Measurements from ENCODE around the gene NOM1.
A peak's percentile ranks its signal among the peaks of the same experiment; 100 is the strongest.
"Not testable (repeated sequence)": the region's sequence is repeated elsewhere in the genome, so short reads cannot be mapped to it uniquely, and the experiment has no call there.

Gene NOM1, protein sequence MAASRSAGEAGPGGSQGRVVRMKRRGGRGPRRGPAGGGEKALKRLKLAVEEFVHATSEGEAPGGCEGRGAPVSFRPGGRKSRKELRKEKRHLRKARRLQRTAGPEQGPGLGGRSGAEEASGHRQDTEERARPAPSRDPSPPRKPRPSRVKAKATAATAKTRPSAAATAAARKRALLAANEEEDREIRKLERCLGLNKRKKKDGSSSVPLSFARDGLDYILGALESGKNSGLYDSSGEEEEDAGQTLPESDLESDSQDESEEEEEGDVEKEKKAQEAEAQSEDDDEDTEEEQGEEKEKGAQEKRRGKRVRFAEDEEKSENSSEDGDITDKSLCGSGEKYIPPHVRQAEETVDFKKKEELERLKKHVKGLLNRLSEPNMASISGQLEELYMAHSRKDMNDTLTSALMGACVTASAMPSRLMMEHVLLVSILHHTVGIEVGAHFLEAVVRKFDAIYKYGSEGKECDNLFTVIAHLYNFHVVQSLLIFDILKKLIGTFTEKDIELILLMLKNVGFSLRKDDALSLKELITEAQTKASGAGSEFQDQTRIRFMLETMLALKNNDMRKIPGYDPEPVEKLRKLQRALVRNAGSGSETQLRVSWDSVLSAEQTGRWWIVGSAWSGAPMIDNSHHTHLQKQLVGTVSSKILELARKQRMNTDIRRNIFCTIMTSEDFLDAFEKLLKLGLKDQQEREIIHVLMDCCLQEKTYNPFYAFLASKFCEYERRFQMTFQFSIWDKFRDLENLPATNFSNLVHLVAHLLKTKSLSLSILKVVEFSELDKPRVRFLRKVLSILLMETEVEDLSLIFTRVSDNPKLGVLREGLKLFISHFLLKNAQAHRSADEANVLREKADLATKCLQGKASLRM

DNA sequence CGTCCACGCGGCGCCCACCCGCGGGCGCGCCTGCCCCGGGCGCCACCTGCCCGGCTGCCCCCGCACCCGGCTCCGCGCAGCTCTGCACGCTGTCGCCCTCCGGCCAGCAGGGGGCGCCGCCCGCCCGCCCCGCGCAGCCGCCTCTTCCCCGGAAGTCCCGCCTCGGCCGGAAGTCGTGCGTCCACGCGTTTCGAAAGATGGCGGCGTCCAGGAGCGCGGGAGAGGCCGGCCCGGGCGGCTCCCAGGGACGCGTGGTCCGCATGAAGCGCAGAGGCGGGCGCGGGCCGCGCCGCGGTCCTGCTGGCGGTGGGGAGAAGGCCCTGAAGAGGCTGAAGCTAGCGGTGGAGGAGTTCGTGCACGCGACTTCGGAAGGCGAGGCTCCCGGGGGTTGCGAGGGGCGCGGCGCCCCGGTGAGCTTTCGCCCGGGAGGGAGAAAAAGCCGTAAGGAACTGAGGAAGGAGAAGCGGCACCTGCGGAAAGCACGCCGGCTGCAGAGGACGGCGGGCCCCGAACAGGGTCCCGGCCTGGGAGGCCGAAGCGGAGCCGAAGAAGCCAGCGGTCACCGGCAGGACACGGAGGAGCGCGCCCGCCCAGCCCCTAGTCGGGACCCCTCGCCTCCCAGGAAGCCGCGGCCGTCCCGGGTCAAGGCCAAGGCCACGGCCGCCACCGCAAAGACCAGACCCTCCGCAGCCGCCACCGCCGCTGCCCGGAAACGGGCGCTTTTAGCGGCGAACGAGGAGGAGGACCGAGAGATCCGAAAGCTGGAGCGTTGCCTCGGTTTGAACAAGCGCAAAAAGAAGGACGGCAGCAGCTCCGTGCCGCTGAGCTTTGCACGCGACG lies at the start of gene NOM1:
TSS of gene NOM1 (plus strand) at position 172 of the 840 bp plus-strand sequence. CDS start at position 198, 26 bp downstream.
- DNase-seq: peak; percentile 89

DNA sequence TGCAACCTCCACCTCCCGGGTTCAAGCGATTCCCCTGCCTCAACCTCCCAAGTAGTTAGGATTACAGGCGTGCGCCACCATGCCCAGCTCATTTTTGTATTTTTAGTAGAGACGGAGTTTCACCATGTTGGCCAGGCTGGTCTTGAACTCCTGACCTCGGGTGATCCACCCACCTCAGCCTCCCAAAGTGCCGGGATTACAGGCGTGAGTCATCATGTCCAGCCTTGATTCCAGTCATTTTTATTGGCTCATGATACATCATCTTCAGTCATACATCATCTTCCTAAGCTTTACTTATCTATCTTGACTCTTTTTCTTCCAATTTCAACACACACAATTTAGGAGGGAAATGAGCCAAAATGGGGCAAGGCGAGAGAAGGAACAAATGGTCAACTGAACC lies 49.4 kb upstream of the NOM1 start:
- DNase-seq: not testable (repeated sequence)

DNA sequence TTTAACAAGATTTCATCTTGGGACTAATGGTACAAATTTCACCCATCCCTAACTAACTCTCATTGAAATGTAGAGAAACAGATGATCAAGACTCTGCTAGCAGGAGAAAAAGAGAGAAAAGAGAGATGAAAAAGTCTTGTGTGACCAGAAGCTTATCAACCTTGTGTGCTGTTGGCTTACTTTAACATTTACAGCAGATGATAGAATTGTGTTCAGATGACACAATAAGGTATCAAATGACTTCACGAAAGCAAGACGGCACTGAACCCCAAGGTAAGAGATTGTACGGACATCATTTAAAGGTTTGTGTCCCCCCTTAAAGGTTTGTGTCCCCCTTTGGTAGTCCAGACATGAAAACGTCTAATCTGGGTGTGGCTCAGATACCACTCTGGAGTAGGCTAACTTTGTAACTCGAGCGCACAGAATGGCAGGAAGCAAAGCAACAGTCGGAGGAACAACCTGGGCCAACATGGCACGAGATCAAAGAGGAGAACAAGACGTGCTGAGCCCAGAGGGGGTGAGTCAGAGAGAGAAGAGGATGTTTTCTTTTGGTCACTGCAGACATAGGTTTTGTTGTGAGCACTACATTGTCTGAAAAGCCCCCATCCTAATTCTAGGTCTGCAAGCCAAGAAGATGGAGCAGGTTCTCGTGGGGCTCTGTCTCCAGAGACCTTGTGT lies 46.1 kb upstream of the NOM1 start:
- DNase-seq: no peak

DNA sequence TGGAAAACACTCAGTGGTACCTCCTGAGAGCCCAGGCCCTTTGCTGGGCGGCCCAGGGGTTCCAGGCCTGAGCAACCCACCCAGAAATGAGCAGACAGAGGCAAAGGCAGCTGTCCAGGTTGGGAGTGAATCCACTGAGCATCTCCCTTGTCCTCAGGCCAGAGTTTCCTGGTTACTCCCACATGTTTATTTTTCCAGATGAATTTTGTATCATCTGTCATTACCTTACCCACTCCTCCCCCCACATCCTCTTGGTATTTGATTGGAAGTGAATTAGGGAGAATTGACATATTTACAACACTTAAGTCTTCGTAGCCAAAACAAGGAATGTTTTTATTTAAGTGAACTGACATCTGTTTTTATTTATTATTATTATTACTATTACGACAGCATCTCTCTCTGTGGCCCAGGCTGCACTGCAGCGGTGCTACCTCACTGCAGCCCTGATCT lies 43.3 kb upstream of the NOM1 start:
- no peak for DNase-seq

DNA sequence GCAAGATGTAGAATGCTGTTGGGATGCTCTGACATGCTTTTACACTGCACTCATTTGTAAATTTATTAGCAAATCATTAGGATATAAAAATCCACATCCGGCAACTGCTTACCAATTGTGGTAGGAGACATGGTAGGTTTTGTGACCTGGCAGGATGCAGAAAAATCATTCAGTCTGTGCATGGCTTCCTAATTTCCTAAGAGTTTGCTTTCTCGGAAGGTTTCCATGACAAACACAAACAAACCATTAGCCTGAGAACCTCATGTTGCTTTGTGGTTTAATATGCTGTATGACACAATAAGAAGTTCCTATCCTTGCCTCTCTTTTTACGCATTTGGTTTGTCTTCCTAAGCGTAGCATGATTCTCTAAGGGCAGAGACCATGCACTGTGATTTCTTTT lies 41.9 kb upstream of the NOM1 start:
- DNase-seq: no peak

DNA sequence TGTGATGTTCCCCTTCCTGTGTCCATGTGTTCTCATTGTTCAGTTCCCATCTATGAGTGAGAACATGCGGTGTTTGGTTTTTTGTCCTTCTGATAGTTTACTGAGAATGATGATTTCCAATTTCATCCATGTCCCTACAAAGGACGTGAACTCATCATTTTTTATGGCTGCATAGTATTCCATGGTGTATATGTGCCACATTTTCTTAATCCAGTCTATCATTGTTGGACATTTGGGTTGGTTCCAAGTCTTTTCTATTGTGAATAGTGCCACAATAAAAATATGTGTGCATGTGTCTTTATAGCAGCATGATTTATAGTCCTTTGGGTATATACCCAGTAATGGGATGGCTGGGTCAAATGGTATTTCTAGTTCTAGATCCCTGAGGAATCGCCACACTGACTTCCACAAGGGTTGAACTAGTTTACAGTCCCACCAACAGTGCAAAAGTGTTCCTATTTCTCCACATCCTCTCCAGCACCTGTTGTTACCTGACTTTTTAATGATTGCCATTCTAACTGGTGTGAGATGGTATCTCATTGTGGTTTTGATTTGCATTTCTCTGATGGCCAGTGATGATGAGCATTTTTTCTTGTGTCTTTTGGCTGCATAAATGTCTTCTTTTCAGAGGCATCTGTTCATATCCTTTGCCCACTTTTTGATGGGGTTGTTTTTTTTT lies 39.8 kb upstream of the NOM1 start:
- DNase-seq: not testable (repeated sequence)

DNA sequence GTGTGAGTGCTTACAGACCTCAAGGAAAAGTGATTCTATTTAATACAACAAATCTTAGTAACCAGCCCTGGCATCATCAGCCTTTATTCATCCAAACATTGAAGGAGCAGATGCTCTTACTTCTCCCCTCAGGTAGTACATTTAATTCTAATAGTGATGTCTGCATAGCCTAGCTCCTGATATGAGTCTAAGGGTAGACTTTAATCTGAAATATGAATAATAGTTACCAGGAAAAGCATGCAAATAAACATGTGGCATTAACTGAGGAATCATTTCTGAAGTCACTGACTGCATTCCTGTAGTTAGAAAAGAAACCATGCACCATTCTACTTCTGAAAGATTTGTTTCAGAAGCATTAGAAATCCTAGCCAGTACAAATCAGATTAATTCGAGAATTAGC lies 30.9 kb upstream of the NOM1 start:
- no peak for DNase-seq

DNA sequence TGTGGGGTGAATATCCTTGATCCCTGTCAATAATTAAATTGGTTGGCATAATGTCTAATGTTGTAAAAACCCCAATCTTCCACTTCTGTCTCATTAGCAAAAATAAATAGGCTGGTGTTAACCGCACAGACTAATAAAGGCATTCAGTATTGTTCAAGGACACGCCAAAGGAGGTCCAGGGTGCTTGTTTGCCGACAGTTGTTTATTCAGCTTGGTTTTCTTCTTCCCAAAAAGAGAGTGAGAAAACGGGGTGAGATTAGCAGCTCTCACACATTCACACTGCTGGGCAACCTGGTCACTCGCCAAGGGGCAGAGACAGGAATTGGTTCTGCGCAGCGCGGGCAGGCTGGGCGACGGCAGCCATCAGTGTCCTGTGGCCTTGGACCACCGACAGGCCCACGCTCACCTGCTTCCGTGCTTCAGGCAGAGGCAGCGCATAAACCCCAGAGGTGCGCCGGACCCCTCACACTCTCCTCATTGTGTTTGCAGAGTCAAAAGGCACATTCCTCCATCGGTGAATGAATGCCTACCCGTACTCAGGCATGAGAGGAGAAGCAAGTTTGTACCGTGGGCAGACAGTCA lies 30.3 kb upstream of the NOM1 start:
- DNase-seq: no peak

DNA sequence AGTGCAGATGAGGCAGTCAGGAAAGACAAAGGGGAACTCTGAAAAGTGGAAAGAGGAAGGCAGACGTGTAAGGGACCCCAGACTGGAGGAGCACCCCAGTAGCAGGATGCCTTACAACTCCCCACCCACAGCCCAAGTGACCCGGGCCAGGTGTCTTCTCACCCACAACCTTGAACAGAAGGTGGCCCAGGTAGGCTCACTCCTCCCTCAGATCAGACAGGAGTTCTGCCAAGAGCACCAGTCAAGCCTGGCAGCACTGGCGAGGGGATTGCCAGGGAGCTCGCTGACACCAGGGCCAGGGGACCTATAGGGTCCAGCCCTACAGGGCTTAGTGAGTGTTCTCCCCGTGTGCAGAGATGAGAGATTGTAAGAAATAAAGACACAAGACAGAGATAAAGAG lies 29.4 kb upstream of the NOM1 start:
- no peak for DNase-seq

DNA sequence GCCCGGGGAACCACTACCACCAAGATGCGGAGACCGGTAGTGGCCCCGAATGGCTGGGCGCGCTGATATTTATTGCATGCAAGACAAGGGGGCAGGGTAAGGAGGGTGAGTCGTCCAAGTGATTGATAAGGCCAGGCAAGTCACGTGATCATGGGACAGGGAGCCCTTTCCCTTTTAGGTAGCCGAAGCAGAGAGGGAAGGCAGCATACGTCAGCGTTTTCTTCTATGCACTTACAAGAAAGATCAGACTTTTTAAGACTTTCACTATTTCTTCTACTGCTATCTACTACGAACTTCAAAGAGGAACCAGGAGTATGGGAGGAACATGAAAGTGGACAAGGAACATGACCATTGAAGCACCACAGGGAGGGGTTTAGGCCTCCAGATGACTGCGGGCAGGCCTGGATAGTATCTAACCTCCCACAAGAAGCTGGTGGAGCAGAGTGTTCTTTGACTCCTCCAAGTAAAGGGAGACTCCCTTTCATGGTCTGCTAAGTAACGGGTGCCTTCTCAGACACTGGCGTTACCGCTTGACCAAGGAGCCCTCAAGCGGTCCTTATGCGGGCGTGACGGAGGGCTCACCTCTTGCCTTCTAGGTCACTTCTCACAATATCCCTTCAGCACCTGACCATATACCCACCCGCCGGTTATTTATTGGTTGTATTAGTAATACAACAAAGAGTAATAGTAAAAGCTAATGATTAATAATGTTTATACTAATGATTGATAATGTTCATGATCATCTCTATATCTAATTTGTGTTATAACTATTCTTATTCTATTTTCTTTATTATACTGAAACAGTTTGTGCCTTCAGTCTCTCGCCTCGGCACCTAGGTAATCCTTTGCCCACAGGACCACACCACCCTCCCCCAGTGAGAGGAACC lies 28.8 kb upstream of the NOM1 start:
- not testable (repeated sequence) for DNase-seq

DNA sequence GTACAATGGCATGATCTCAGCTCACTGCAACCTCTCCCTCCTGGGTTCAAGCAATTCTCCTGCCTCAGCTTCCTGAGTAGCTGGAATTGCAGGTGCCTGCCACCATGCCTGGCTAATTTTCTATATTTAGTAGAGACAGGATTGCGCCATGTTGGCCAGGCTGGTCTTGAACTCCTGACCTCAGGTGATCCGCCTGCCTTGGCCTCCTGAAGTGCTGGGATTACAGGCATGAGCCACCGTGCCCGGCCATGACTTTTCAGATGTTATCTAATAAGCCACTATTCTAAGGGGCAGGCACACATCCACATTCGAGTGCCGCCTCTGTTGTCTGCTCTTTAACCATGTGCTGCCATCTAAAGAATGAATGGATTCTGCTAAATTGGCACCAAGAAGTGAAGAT lies 27.2 kb upstream of the NOM1 start:
- not testable (repeated sequence) for DNase-seq

DNA sequence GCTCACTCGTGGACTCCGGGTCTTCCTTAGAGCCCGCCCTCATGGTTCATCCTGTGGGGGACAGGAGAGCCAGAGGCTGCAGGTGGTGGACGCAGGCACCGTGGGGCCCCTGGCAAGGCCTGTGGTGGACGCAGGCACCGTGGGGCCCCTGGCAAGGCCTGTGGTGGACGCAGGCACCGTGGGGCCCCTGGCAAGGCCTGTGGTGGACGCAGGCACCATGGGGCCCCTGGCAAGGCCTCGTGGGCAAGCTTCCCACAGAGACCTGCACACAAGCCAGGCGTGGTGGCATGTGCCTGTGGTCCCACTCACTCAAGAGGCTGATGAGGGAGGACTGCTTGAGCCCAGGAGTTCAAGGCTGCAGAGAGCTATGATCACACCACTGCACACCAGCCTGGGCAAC lies 23.7 kb upstream of the NOM1 start:
- not testable (repeated sequence) for DNase-seq

DNA sequence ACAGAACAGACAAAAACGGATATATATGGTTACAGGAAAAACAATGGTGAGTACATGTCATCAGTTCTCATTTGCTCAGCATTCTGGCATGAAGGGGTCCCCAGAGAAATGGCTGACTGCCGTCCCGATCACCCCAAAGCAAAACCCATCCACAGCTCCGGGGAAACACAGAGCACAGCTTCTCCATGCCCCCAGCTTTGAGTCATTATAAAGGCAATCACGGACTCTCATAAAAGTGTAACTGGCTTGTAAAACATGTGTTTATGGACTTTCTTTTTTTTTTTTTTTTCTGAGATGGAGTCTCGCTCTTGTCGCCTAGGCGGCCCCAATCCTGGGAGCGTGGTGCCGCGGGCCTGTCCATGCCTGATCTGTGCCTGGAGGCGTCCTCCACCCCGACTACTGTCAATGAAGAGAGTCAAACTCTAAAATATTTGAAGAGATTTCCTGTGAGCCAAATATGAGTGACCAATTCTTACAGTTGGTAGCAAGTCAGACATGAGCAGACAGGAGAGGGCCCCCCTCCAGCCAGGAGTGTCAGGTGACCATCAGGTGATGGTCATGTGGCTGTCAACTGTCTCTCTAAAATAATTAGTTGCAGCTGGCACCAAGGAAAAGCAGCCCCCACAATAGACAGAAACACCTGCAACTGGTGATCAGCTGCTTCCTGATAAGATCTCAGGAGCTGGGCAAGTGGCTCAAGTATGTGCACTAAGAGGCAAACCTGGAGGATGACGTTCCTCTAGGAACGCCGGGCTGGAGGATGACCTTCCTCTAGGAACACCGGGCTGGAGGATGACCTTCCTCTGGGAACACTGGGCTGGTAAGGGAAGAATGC lies 21.7 kb upstream of the NOM1 start:
- DNase-seq: no peak

DNA sequence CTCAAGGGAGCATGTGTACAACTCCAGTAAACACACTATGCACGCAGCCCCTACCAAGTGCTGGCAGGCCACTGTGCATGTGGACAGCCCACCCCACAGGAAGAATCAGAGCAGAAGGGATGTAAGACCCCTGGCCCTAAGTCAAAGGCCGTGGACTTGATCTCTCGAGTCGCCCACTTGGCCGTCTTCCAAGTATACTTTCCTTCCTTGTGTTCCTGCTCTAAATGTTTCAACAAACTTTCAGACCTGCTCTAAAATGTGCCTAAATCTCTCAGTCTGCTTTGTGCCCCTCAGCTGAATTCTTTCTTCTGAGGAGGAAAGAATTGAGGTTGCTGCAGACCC lies 21.1 kb upstream of the NOM1 start:
- no peak for DNase-seq

DNA sequence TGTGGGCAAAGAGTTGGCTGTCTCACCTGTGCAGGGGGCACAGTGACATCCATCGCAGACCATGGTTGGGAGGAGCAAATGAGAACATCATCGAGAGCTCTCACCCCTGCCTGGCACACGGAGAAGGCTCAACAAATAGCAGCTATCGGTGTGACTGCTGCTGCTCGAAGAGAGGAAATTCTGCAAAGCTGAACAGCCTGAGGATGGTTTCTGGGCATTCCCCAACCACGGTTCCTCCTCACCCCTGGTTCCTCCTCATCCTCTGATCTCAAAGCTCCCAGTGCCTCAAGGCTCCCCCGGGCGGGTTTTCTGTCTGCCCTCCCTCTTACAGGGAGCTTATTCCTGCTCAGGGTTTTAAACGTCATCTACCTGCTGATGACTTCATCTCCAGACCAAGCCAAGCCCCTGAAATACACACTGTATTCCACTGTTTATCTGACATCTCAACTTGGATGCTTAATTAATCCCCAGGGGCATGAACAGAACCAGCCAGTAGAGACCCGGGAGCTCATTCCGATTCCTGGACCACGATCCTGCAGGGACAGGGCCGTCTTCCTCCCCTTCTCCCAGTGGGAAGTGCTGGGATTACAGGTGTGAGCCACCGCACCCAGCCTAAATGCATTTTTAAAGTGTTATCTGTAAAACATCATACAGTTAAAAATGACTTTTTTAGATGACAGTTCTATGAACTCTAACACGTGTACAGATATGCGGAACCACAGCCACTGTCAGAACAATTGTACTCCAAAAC lies 19.5 kb upstream of the NOM1 start:
- no peak for DNase-seq

DNA sequence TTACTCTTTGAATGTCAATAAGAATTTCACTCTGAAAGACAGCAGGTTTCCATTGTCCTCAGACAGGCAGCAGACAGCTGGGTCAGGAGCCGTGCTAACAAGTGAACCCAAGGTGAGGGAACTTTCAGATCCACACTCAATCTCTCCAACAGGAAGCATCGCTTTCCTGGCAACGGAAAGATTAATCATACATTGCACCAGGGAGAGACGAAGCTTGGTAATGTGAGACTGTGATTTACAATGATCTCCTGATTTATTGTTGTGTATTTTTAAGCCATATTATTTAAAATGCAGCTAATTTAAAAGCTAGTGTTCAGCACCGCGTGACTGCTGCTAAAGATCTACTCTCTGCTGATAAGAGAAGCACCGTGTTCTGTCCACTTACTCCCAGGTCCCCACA lies 17.5 kb upstream of the NOM1 start:
- no peak for DNase-seq

DNA sequence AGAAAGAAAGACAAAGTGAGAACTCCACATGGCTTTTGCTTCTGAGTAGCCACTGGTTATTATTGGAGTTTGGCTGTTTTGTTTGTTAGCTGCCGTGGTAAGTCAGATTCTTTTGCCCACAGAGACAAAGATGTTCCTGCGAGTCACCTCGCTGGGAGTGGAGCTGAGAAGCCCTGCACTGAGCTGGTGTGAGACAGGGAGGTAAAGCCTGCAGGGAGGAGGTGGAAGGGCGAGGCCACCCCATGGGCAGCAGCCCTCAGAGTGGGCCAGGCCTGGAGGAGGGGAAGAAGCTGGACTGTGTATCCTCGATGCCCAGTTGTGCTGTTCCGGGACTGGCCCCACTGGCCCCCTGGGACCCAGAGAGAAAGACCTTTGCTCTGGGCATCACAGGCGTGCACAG lies 14.3 kb upstream of the NOM1 start:
- DNase-seq: no peak

DNA sequence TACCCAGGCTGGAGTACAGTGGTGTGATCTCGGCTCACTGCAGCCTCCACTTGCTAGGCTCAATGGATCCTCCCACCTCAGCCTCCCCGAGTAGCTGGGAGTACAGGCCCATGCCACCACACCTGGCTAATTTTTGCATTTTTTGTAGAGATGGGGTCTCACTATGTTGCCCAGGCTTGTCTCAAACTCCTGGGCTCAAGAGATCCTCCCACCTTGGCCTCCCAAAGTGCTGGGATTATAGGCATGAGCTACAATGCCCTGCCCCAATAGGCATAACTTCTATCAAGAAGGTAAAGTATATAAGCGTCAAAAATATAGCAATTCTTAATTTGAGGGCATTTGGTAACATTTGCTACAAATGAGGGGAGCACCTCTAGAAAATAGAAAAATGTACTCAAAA lies 12.7 kb upstream of the NOM1 start:
- DNase-seq: not testable (repeated sequence)

All from activated T-cell treated with anti-CD3 and anti-CD28 coated beads for 4 hours (primary cell).